GM23338 (cell line): Measurements from ENCODE around the gene CNIH3. TPM values are rescaled to one million over a fixed set of nuclear protein-coding genes. Genes with fewer than 3 reads are reported as not detected.

Source experiments
- ATAC-seq: fragments of 200-7000 bp; cut with Tn5 transposase; 3 replicates; pipeline ENCODE4 v1.9.1; 2020
- DNase-seq: peaks from one replicate; pipeline ENCODE4 v3.0.0-alpha.2; 2015; ENCODE audit warnings: low spot score
- H2AFZ ChIP-seq: fragments of 200-600 bp; sonication (generic); 2 replicates; pipeline ENCODE4 v1.8.0; 2016; ENCODE audit warnings: antibody characterized with exemption, mild to moderate bottlenecking, moderate library complexity
- H3F3A ChIP-seq: fragments of 200-600 bp; sonication (generic); replicated peaks from 2 replicates; pipeline ENCODE4 v1.8.0; 2017; ENCODE audit warnings: antibody characterized with exemption, mixed run types, low read depth
- H3K27ac ChIP-seq: fragments of 200-600 bp; sonication (generic); 2 replicates; pipeline ENCODE4 v1.6.1; 2016; ENCODE audit warnings: low read depth
- H3K27me3 ChIP-seq: fragments of 200-600 bp; sonication (generic); 2 replicates; pipeline ENCODE4 v1.8.0; 2016; ENCODE audit warnings: mild to moderate bottlenecking, mixed run types, moderate library complexity; ENCODE audit not compliant: insufficient read depth
- H3K36me3 ChIP-seq: fragments of 200-600 bp; sonication (generic); 2 replicates; pipeline ENCODE4 v1.8.0; 2016; ENCODE audit warnings: mild to moderate bottlenecking; ENCODE audit not compliant: insufficient read depth
- H3K4me1 ChIP-seq: fragments of 200-600 bp; sonication (generic); 2 replicates; pipeline ENCODE4 v1.8.0; 2016; ENCODE audit warnings: mild to moderate bottlenecking, moderate library complexity; ENCODE audit not compliant: insufficient read depth
- H3K4me2 ChIP-seq: fragments of 200-600 bp; sonication (generic); 2 replicates; pipeline ENCODE4 v1.7.1; 2017; ENCODE audit warnings: mixed run types
- H3K4me3 ChIP-seq: fragments of 200-600 bp; sonication (generic); 2 replicates; pipeline ENCODE4 v1.6.1; 2016; ENCODE audit warnings: mixed run types
- H3K79me2 ChIP-seq: fragments of 200-600 bp; sonication (generic); replicated peaks from 2 replicates; pipeline ENCODE4 v1.8.0; 2017; ENCODE audit warnings: mild to moderate bottlenecking; ENCODE audit not compliant: insufficient read depth
- H3K9me2 ChIP-seq: fragments of 200-600 bp; sonication (generic); 2 replicates; pipeline ENCODE4 v1.8.0; 2017; ENCODE audit not compliant: insufficient read depth
- H4K20me1 ChIP-seq: fragments of 200-600 bp; sonication (generic); replicated peaks from 2 replicates; pipeline ENCODE4 v1.8.0; 2017; ENCODE audit warnings: mild to moderate bottlenecking; ENCODE audit not compliant: insufficient read depth
- H3K27ac Mint-ChIP-seq: 2 replicates; pipeline ENCODE4 v1.8.0; 2020; ENCODE audit warnings: inconsistent platforms, mild to moderate bottlenecking, moderate library complexity, mixed read lengths
- H3K27me3 Mint-ChIP-seq: 3 replicates; pipeline ENCODE4 v1.8.0; 2022; ENCODE audit warnings: low read depth, mild to moderate bottlenecking, moderate library complexity, mixed read lengths, inconsistent platforms; ENCODE audit not compliant: insufficient read depth, poor library complexity
- H3K36me3 Mint-ChIP-seq: 3 replicates; pipeline ENCODE4 v1.8.0; 2021; ENCODE audit warnings: low read depth, mild to moderate bottlenecking, inconsistent platforms, moderate library complexity, mixed read lengths
- H3K4me1 Mint-ChIP-seq: 3 replicates; pipeline ENCODE4 v1.8.0; 2020; ENCODE audit warnings: mild to moderate bottlenecking, inconsistent platforms, mixed read lengths
- H3K4me3 Mint-ChIP-seq: 3 replicates; pipeline ENCODE4 v1.8.0; 2021; ENCODE audit warnings: moderate library complexity, mild to moderate bottlenecking, inconsistent platforms, mixed read lengths
- H3K9me3 Mint-ChIP-seq: 3 replicates; pipeline ENCODE4 v1.8.0; 2020; ENCODE audit warnings: moderate library complexity, mild to moderate bottlenecking, inconsistent platforms, mixed read lengths
- CREB1 ChIP-seq: fragments of 250-450 bp; sonication (Bioruptor Pico); IDR thresholded peaks from 2 replicates; pipeline ENCODE4 v1.5.0; 2020; ENCODE audit warnings: low read depth, mild to moderate bottlenecking, moderate library complexity
- CTCF ChIP-seq, 2 experiments: fragments of 200-600 bp in 1 of 2; sonication (generic) in 1 of 2; conservative IDR thresholded peaks; 2 replicates each; pipeline versions ENCODE4 v1.5.1 to v1.6.1; 2016 to 2017; ENCODE audit warnings: antibody characterized with exemption in 2 of 2, low read depth in 2 of 2, mild to moderate bottlenecking in 2 of 2, moderate library complexity in 1 of 2
- ETS1 ChIP-seq: IDR thresholded peaks from 2 replicates; pipeline ENCODE4 v1.6.1; 2016; ENCODE audit warnings: antibody characterized with exemption
- EZH2 ChIP-seq: fragments of 200-600 bp; sonication (generic); IDR thresholded peaks from one replicate; pipeline ENCODE4 v1.8.0; 2017; ENCODE audit warnings: antibody characterized with exemption, mild to moderate bottlenecking, low read depth; ENCODE audit not compliant: unreplicated experiment
- EZH2phosphoT487 ChIP-seq: fragments of 200-600 bp; sonication (generic); IDR thresholded peaks from one replicate; pipeline ENCODE4 v1.8.1; 2018; ENCODE audit warnings: antibody characterized with exemption; ENCODE audit not compliant: unreplicated experiment
- JUNB ChIP-seq: IDR thresholded peaks from one replicate; pipeline ENCODE4 v1.6.1; 2016; ENCODE audit warnings: antibody characterized with exemption; ENCODE audit not compliant: unreplicated experiment
- NANOG ChIP-seq: IDR thresholded peaks from 2 replicates; pipeline ENCODE4 v1.6.1; 2016; ENCODE audit warnings: antibody characterized with exemption, borderline replicate concordance
- POLR2AphosphoS5 ChIP-seq: IDR thresholded peaks from 2 replicates; pipeline ENCODE4 v1.6.1; 2016; ENCODE audit warnings: antibody characterized with exemption, low read depth
- REST ChIP-seq: IDR thresholded peaks from one replicate; pipeline ENCODE4 v1.6.1; 2018; ENCODE audit warnings: antibody characterized with exemption; ENCODE audit not compliant: unreplicated experiment
- STAT1 ChIP-seq: IDR thresholded peaks from one replicate; pipeline ENCODE4 v1.6.1; 2016; ENCODE audit warnings: antibody characterized with exemption; ENCODE audit not compliant: unreplicated experiment
- ZNF114 ChIP-seq: fragments of 250-450 bp; sonication (Bioruptor Pico); IDR thresholded peaks from 2 replicates; pipeline ENCODE4 v1.5.0; 2020; ENCODE audit warnings: mild to moderate bottlenecking, moderate library complexity
- ZNF331 ChIP-seq: fragments of 250-450 bp; sonication (Bioruptor Pico); IDR thresholded peaks from 2 replicates; pipeline ENCODE4 v1.5.0; 2020; ENCODE audit warnings: low read depth, mild to moderate bottlenecking, moderate library complexity
- ZNF462 ChIP-seq: fragments of 250-450 bp; sonication (Bioruptor Pico); IDR thresholded peaks from 2 replicates; pipeline ENCODE4 v1.5.0; 2020; ENCODE audit warnings: mild to moderate bottlenecking, moderate library complexity
- polyA plus RNA-seq: library from polyadenylated mRNA; unstranded; fragments of >200 nt; fragmentation: Nextera tagmentation; extraction: Ambion mirVana; gene quantifications from 2 replicates; pipeline ENCODE4 v1.2.1, GENCODE V29; 2016
- total RNA-seq: library from RNA; depleted of rRNA; stranded (reverse); fragments of >200 nt; shearing (Covaris generic); gene quantifications from 2 replicates; pipeline ENCODE4 v1.2.3, GENCODE V29; 2014

Gene CNIH3
- total and polyA plus RNA-seq, 2 experiments from 2014 or later = 3.6 to 5.1 TPM

- no peaks in the 10 kb centered on the region for H3K27me3 Mint-ChIP-seq
- no peak overlapping the region for H3K4me3 Mint-ChIP-seq
- H4K20me1 ChIP-seq = no peaks in the 10 kb centered on the region
- no peaks in the 10 kb centered on the region for H3K27me3 ChIP-seq
- no peak overlapping the region for H2AFZ ChIP-seq
- no peak for TF ChIP-seq STAT1
- no peak for TF ChIP-seq REST
- no peak for TF ChIP-seq ZNF331 (CRISPR knock-in tag)
- no peak for TF ChIP-seq JUNB
- TF ChIP-seq CREB1 (CRISPR knock-in tag) = no peak
- TF ChIP-seq ETS1 = no peak
- no peak for TF ChIP-seq EZH2
- TF ChIP-seq ZNF462 = no peak
- no peak for TF ChIP-seq NANOG
- no peak for TF ChIP-seq EZH2phosphoT487
- no peak for TF ChIP-seq POLR2AphosphoS5
- no peak for TF ChIP-seq CTCF (conservative IDR thresholded peaks at IDR 0.05; ENCODE audit: low read depth in 2 of 2)
- no peak for TF ChIP-seq ZNF114 (CRISPR knock-in tag)
- no peak overlapping the region for H3K4me2 ChIP-seq
- peaks cover 13% of the 10 kb centered on the region; the same call in 1 of the 2 replicates for H3K9me2 ChIP-seq
- DNase-seq (no peak), ATAC-seq (no peak)
- no peaks in the 10 kb centered on the region; the same call in 1 of the 2 replicates for H3K79me2 ChIP-seq
- no peaks in the 10 kb centered on the region for H3K36me3 ChIP-seq
- H3K4me1 Mint-ChIP-seq = no peaks in the 10 kb centered on the region
- H3K36me3 Mint-ChIP-seq = no peaks in the 10 kb centered on the region
- H3K27ac ChIP-seq = no peak overlapping the region
- peaks cover 4% of the 10 kb centered on the region; the same call in 2 of the 3 replicates for H3K9me3 Mint-ChIP-seq
- H3K4me3 ChIP-seq = no peak overlapping the region
- no peak overlapping the region for H3K27ac Mint-ChIP-seq
- H3F3A ChIP-seq = no peaks in the 10 kb centered on the region
- no peaks in the 10 kb centered on the region for H3K4me1 ChIP-seq
These were observed 50.8 kb downstream of the CNIH3 start for GRCh38 chr1:224666913-224667312.
